ENCODE data around the gene UFL1. TPM values are rescaled to one million over a fixed set of nuclear protein-coding genes. Genes with fewer than 3 reads are reported as not detected.
"Not testable (repeated sequence)": the region's sequence is repeated elsewhere in the genome, so short reads cannot be mapped to it uniquely, and the experiment has no call there.

Gene UFL1
- total RNA-seq, result 10 to 100 TPM; 21.2 to 32.5 TPM

DNA sequence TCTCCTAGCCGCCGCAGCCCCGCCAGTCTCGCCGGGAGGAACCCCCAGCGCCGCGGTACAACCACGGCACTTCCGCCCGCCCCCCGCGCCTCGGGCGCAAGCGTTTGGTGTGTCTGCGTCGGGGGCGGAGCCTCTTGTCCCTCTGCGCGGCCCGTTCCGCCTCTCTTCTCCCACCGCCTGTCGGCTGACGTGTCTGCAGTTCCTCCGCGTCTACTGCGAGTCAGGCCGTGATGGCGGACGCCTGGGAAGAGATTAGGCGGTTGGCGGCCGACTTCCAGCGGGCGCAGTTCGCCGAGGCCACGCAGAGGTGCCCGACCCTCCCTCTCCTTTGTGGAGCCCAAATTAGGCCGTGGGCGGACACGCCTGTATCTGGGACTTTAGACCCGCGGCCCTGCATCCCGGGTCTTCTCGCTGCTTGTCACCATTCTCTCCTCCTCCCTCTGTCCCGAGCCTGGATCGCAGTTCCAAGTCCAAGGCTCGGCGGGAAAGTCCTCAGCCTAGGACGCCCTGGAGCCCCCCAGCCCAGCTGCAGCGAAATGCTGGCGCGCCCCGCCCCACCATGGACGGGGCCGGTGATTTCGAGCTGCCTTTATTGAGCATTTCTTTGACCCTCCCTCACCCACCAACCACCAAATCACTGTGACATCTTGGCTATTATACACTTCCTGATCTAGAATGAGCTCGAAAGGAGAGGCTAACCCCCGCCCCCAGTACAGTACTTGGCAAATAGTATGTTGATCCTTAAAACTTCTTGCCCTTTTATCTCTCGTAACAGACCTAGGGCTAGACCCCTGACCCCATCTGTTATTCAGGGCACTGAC is at the start of gene UFL1:
TSS of gene UFL1 (plus strand) at position 163 of the 821 bp plus-strand sequence. CDS start at position 231, 68 bp downstream.
- Histone ChIP-seq H3K4me1 (replicated peaks) (peaks cover 2% of the 10 kb centered on the region), H3K27ac (peak within 1 kb of the TSS; percentile 93 to 94), H3K27me3 (replicated peaks; ENCODE audit: insufficient read depth) (no peaks in the 10 kb centered on the region), H3K4me3 (peak within 1 kb of the TSS; percentile 83 to 85), H3K9me3 (no peaks in the 10 kb centered on the region), H3K36me3 (no peaks in the 10 kb centered on the region)
- under 1% methylated on average over 54 of the region's 63 CpGs for WGBS
- DNase-seq (ENCODE audit: low spot score), result peak; percentile 94
- intact Hi-C loops (cut with DNase I), result no loop called here
- TF ChIP-seq POLR2A (IDR thresholded peaks at IDR 0.05) (peak; percentile 91), POLR2AphosphoS5 (IDR thresholded peaks at IDR 0.05) (peak; percentile 89), CTCF (IDR thresholded peaks at IDR 0.05) (peak in 3 of 4 experiments; percentile 15 to 39 (median 29))

- H3K27me3 ChIP-seq (replicated peaks; ENCODE audit: insufficient read depth); H3K27ac ChIP-seq; H3K4me1 ChIP-seq (replicated peaks); intact Hi-C loops (cut with DNase I); H3K4me3 ChIP-seq; DNase-seq (ENCODE audit: low spot score); H3K9me3 ChIP-seq; H3K36me3 ChIP-seq: not testable (repeated sequence)
- 64% methylated on average over 2 of the region's 2 CpGs for WGBS
Observed at GRCh38 chr6:96472291-96472690, 49.3 kb upstream of the UFL1 start.

- TF ChIP-seq CTCF (IDR thresholded peaks at IDR 0.05) (no peak), POLR2AphosphoS5 (IDR thresholded peaks at IDR 0.05) (no peak), POLR2A (IDR thresholded peaks at IDR 0.05) (no peak)
- intact Hi-C loops (cut with DNase I), result no loop called here
- Histone ChIP-seq H3K4me1 (replicated peaks) (no peaks in the 10 kb centered on the region), H3K36me3 (no peaks in the 10 kb centered on the region), H3K9me3 (no peaks in the 10 kb centered on the region), H3K4me3 (no peak overlapping the region), H3K27ac (no peak overlapping the region), H3K27me3 (replicated peaks; ENCODE audit: insufficient read depth) (no peaks in the 10 kb centered on the region)
- DNase-seq (ENCODE audit: low spot score), result no peak
- WGBS, result 88% methylated on average over 5 of the region's 5 CpGs
Observed at GRCh38 chr6:96478695-96479094, 42.9 kb upstream of the UFL1 start.

- no peaks in the 10 kb centered on the region for H3K36me3 ChIP-seq
- H3K9me3 ChIP-seq, result no peaks in the 10 kb centered on the region
- no peak for DNase-seq (ENCODE audit: low spot score)
- H3K27me3 ChIP-seq (replicated peaks; ENCODE audit: insufficient read depth), result no peaks in the 10 kb centered on the region
- H3K4me1 ChIP-seq (replicated peaks), result no peaks in the 10 kb centered on the region
- WGBS, result 63% methylated on average over 2 of the region's 2 CpGs
- intact Hi-C loops (cut with DNase I), result no loop called here
- no peak for TF ChIP-seq CTCF (IDR thresholded peaks at IDR 0.05)
- TF ChIP-seq POLR2A (IDR thresholded peaks at IDR 0.05), result no peak
- no peak for TF ChIP-seq POLR2AphosphoS5 (IDR thresholded peaks at IDR 0.05)
- H3K4me3 ChIP-seq, result no peak overlapping the region
- H3K27ac ChIP-seq, result no peak overlapping the region
Observed at GRCh38 chr6:96491926-96492325, 29.7 kb upstream of the UFL1 start.

GRCh38 chr6:96499781-96500180 is 21.8 kb upstream of the UFL1 start:
- Histone ChIP-seq H3K4me1 (replicated peaks) (no peaks in the 10 kb centered on the region), H3K27me3 (replicated peaks; ENCODE audit: insufficient read depth) (no peaks in the 10 kb centered on the region), H3K4me3 (no peak overlapping the region), H3K36me3 (no peaks in the 10 kb centered on the region), H3K9me3 (no peaks in the 10 kb centered on the region), H3K27ac (no peak overlapping the region)
- TF ChIP-seq POLR2AphosphoS5 (IDR thresholded peaks at IDR 0.05) (no peak), CTCF (IDR thresholded peaks at IDR 0.05) (no peak)
- intact Hi-C loops (cut with DNase I), result no loop called here
- 80% methylated on average over 5 of the region's 5 CpGs for WGBS
- no peak for DNase-seq (ENCODE audit: low spot score)

Data from prostate gland (tissue), 2 donors.